ENCODE data around the gene ZCCHC7. TPM values are rescaled to one million over a fixed set of nuclear protein-coding genes. Genes with fewer than 3 reads are reported as not detected.
A peak's percentile ranks its signal among the peaks of the same experiment; 100 is the strongest.

Gene ZCCHC7
- polyA plus RNA-seq, 3 donors from 2014 or later: 21.1 to 23.8 (median 23.1) TPM

- Mint-ChIP-seq H3K4me1 (peaks cover 5 to 41% of the 10 kb centered on the region in 2 donors), H3K36me3 (peaks cover 11 to 30% (median 21%) of the 10 kb centered on the region in 3 donors), H3K4me3 (no peak overlapping the region), H3K27ac (no peak overlapping the region), H3K9me3 (no peaks in the 10 kb centered on the region), H3K27me3 (ENCODE audit: low read depth in 3 of 3) (no peaks in the 10 kb centered on the region)
- no peak for DNase-seq
Observed at GRCh38 chr9:37141015-37141414, 20.6 kb downstream of the ZCCHC7 start.

GRCh38 chr9:37144762-37145161 is 24.4 kb downstream of the ZCCHC7 start:
- H3K36me3 Mint-ChIP-seq: peaks cover 4 to 18% (median 17%) of the 10 kb centered on the region in 3 donors
- no peaks in the 10 kb centered on the region for H3K27me3 Mint-ChIP-seq (ENCODE audit: low read depth in 3 of 3)
- H3K4me1 Mint-ChIP-seq: peaks cover 22 to 39% of the 10 kb centered on the region in 2 donors
- H3K27ac Mint-ChIP-seq: peak overlapping the region in 4 of 6 donors; percentile 5 to 75 (median 40)
- no peak overlapping the region for H3K4me3 Mint-ChIP-seq
- no peak for DNase-seq
- no peaks in the 10 kb centered on the region for H3K9me3 Mint-ChIP-seq

- H3K4me1 Mint-ChIP-seq: peaks cover 22 to 33% of the 10 kb centered on the region in 2 donors
- DNase-seq: peak; percentile 33 to 43 (median 42)
- H3K27me3 Mint-ChIP-seq (ENCODE audit: low read depth in 3 of 3): no peaks in the 10 kb centered on the region
- H3K27ac Mint-ChIP-seq: peak overlapping the region; percentile 91 to 96 (median 94)
- peaks cover 8 to 21% (median 20%) of the 10 kb centered on the region in 3 donors for H3K36me3 Mint-ChIP-seq
- H3K4me3 Mint-ChIP-seq: peak overlapping the region; percentile 76 to 92 (median 81)
- no peaks in the 10 kb centered on the region for H3K9me3 Mint-ChIP-seq
Observed at GRCh38 chr9:37146410-37146809, 26.0 kb downstream of the ZCCHC7 start.

- Mint-ChIP-seq H3K4me3 (no peak overlapping the region), H3K36me3 (peaks cover 8 to 21% (median 16%) of the 10 kb centered on the region in 3 donors), H3K27me3 (ENCODE audit: low read depth in 3 of 3) (no peaks in the 10 kb centered on the region), H3K9me3 (no peaks in the 10 kb centered on the region), H3K27ac (peak overlapping the region; percentile 1 to 58 (median 44)), H3K4me1 (peaks cover 22 to 33% of the 10 kb centered on the region in 2 donors)
- DNase-seq: no peak
Observed at GRCh38 chr9:37148181-37148580, 27.8 kb downstream of the ZCCHC7 start.

- no peak for DNase-seq
- Mint-ChIP-seq H3K27me3 (ENCODE audit: low read depth in 3 of 3) (peaks cover 0 to under 1% (median 0%) of the 10 kb centered on the region in 3 donors), H3K36me3 (peaks cover 15 to 27% (median 16%) of the 10 kb centered on the region in 3 donors), H3K4me1 (peaks cover 25 to 28% of the 10 kb centered on the region in 2 donors), H3K27ac (peak overlapping the region in 4 of 6 donors; percentile 8 to 57 (median 18)), H3K4me3 (no peak overlapping the region), H3K9me3 (no peaks in the 10 kb centered on the region)
Observed at GRCh38 chr9:37149666-37150308, 29.4 kb downstream of the ZCCHC7 start.

GRCh38 chr9:37150415-37150814 is 30.0 kb downstream of the ZCCHC7 start:
- no peak overlapping the region for H3K4me3 Mint-ChIP-seq
- H3K9me3 Mint-ChIP-seq: no peaks in the 10 kb centered on the region
- H3K36me3 Mint-ChIP-seq: peaks cover 15 to 28% (median 17%) of the 10 kb centered on the region in 3 donors
- peaks cover 25 to 27% of the 10 kb centered on the region in 2 donors for H3K4me1 Mint-ChIP-seq
- peaks cover 0 to 1% (median 0%) of the 10 kb centered on the region in 3 donors for H3K27me3 Mint-ChIP-seq (ENCODE audit: low read depth in 3 of 3)
- DNase-seq: no peak
- H3K27ac Mint-ChIP-seq: no peak overlapping the region

- H3K9me3 Mint-ChIP-seq: no peaks in the 10 kb centered on the region
- H3K4me3 Mint-ChIP-seq: no peak overlapping the region
- H3K36me3 Mint-ChIP-seq: peaks cover 15 to 32% (median 17%) of the 10 kb centered on the region in 3 donors
- H3K27me3 Mint-ChIP-seq (ENCODE audit: low read depth in 3 of 3): peaks cover 0 to 1% (median 0%) of the 10 kb centered on the region in 3 donors
- H3K27ac Mint-ChIP-seq: peak overlapping the region in 1 of 6 donors; percentile 60
- H3K4me1 Mint-ChIP-seq: peaks cover 16 to 23% of the 10 kb centered on the region in 2 donors
- DNase-seq: no peak
Observed at GRCh38 chr9:37151812-37152211, 31.4 kb downstream of the ZCCHC7 start.

GRCh38 chr9:37152365-37152764 is 32.0 kb downstream of the ZCCHC7 start:
- Mint-ChIP-seq H3K4me1 (peaks cover 11 to 23% of the 10 kb centered on the region in 2 donors), H3K9me3 (no peaks in the 10 kb centered on the region), H3K36me3 (peaks cover 15 to 34% (median 17%) of the 10 kb centered on the region in 3 donors), H3K27ac (peak overlapping the region in 2 of 6 donors; percentile 37 to 42), H3K4me3 (no peak overlapping the region), H3K27me3 (ENCODE audit: low read depth in 3 of 3) (peaks cover 0 to 1% (median 0%) of the 10 kb centered on the region in 3 donors)
- no peak for DNase-seq

GRCh38 chr9:37155601-37156000 is 35.2 kb downstream of the ZCCHC7 start:
- peaks cover 8 to 30% (median 15%) of the 10 kb centered on the region in 3 donors for H3K36me3 Mint-ChIP-seq

GRCh38 chr9:37156205-37156604 is 35.8 kb downstream of the ZCCHC7 start:
- no peak for DNase-seq
- Mint-ChIP-seq H3K36me3 (peaks cover 8 to 30% (median 15%) of the 10 kb centered on the region in 3 donors), H3K27ac (no peak overlapping the region), H3K4me1 (peaks cover 9 to 22% of the 10 kb centered on the region in 2 donors), H3K27me3 (ENCODE audit: low read depth in 3 of 3) (peaks cover 0 to 1% (median 0%) of the 10 kb centered on the region in 3 donors), H3K9me3 (no peaks in the 10 kb centered on the region), H3K4me3 (no peak overlapping the region)

More at GRCh38 chr9:37155601-37156000, 35.2 kb downstream of the ZCCHC7 start:
- H3K4me1 Mint-ChIP-seq: peaks cover 9 to 22% of the 10 kb centered on the region in 2 donors
- no peak overlapping the region for H3K4me3 Mint-ChIP-seq
- H3K27me3 Mint-ChIP-seq (ENCODE audit: low read depth in 3 of 3): peaks cover 0 to 1% (median 0%) of the 10 kb centered on the region in 3 donors
- no peak for DNase-seq
- H3K9me3 Mint-ChIP-seq: no peaks in the 10 kb centered on the region
- no peak overlapping the region for H3K27ac Mint-ChIP-seq

GRCh38 chr9:37156781-37157356 is 36.5 kb downstream of the ZCCHC7 start:
- H3K9me3 Mint-ChIP-seq: no peaks in the 10 kb centered on the region
- peaks cover 9 to 22% of the 10 kb centered on the region in 2 donors for H3K4me1 Mint-ChIP-seq
- H3K4me3 Mint-ChIP-seq: no peak overlapping the region
- no peak for DNase-seq
- H3K27ac Mint-ChIP-seq: no peak overlapping the region
- peaks cover 0 to 1% (median 0%) of the 10 kb centered on the region in 3 donors for H3K27me3 Mint-ChIP-seq (ENCODE audit: low read depth in 3 of 3)
- peaks cover 11 to 33% (median 20%) of the 10 kb centered on the region in 3 donors for H3K36me3 Mint-ChIP-seq

GRCh38 chr9:37157726-37158377 is 37.5 kb downstream of the ZCCHC7 start:
- Mint-ChIP-seq H3K36me3 (peaks cover 11 to 38% (median 21%) of the 10 kb centered on the region in 3 donors), H3K4me1 (peaks cover 9 to 22% of the 10 kb centered on the region in 2 donors), H3K27me3 (ENCODE audit: low read depth in 3 of 3) (peaks cover 0 to 1% (median 0%) of the 10 kb centered on the region in 3 donors), H3K27ac (peak overlapping the region in 4 of 6 donors; percentile 2 to 19 (median 8)), H3K4me3 (no peak overlapping the region), H3K9me3 (no peaks in the 10 kb centered on the region)
- DNase-seq: no peak

- H3K36me3 Mint-ChIP-seq: peaks cover 17 to 39% (median 31%) of the 10 kb centered on the region in 3 donors
Observed at GRCh38 chr9:37163299-37163698, 42.9 kb downstream of the ZCCHC7 start.

More at GRCh38 chr9:37163299-37163698, 42.9 kb downstream of the ZCCHC7 start:
- DNase-seq: no peak
- Mint-ChIP-seq H3K9me3 (no peaks in the 10 kb centered on the region), H3K4me3 (no peak overlapping the region), H3K4me1 (peaks cover 1 to 12% of the 10 kb centered on the region in 2 donors), H3K27me3 (ENCODE audit: low read depth in 3 of 3) (no peaks in the 10 kb centered on the region), H3K27ac (peak overlapping the region in 2 of 6 donors; percentile 30 to 35)
